Panc1 (cell line): ENCODE results near the gene GALNT9. TPM values are rescaled to one million over a fixed set of nuclear protein-coding genes. Genes with fewer than 3 reads are reported as not detected.

Experiments
- ATAC-seq: fragments of 200-7000 bp; cut with Tn5 transposase; 2 replicates; pipeline ENCODE4 v1.9.1; 2020; ENCODE audit warnings: mild to moderate bottlenecking, moderate library complexity
- BruUV-seq: library from RNA; stranded (reverse); fragments of 400-500 nt; replicated peaks from 2 replicates; lab custom pipeline; 2021; lab: Mats Ljungman, UMichigan
- CTCF ChIA-PET: fragments of 300-600 bp; sonication (Branson Sonifier 250); formaldehyde crosslinking; loops from one replicate; lab custom pipeline; 2022; ENCODE audit warnings: antibody characterized with exemption; lab: Charles Lee
- POLR2A ChIA-PET: fragments of 300-600 bp; sonication (Branson Sonifier 250); formaldehyde crosslinking; loops from one replicate; lab custom pipeline; 2022; ENCODE audit warnings: antibody characterized with exemption; lab: Charles Lee
- DNase-seq: peaks from one replicate; pipeline ENCODE4 v3.0.0-alpha.2; 2010; ENCODE audit warnings: low read depth, low spot score
- H3K27ac ChIP-seq: 2 replicates; pipeline ENCODE4 v1.5.1; 2011; ENCODE audit warnings: mild to moderate bottlenecking, low read length, inconsistent platforms
- H3K27me3 ChIP-seq: fragments of 200-500 bp; sonication (Bioruptor generic); 2 replicates; pipeline ENCODE4 v1.6.0; 2014; ENCODE audit warnings: low read length, inconsistent platforms; ENCODE audit not compliant: control insufficient read depth, insufficient read depth
- H3K36me3 ChIP-seq: fragments of 200-500 bp; sonication (Bioruptor generic); 2 replicates; pipeline ENCODE4 v1.5.1; 2014; ENCODE audit warnings: inconsistent platforms, mild to moderate bottlenecking, low read length, moderate library complexity; ENCODE audit not compliant: control insufficient read depth, insufficient read depth
- H3K4me1 ChIP-seq: 2 replicates; pipeline ENCODE4 v1.5.1; 2011; ENCODE audit warnings: inconsistent platforms, mild to moderate bottlenecking, low read length, moderate library complexity; ENCODE audit not compliant: control insufficient read depth, insufficient read depth
- H3K4me3 ChIP-seq, 2 experiments: 2 replicates each; pipeline ENCODE4 v1.5.1; 2011 to 2012; ENCODE audit warnings: low read depth in 2 of 2, low read length in 2 of 2, mild to moderate bottlenecking in 2 of 2, inconsistent platforms in 1 of 2, moderate library complexity in 1 of 2
- H3K9me3 ChIP-seq: fragments of 200-500 bp; sonication (Bioruptor generic); 2 replicates; pipeline ENCODE4 v1.5.1; 2014; ENCODE audit warnings: low read depth, mild to moderate bottlenecking, inconsistent platforms, low read length, moderate library complexity; ENCODE audit not compliant: control insufficient read depth, insufficient read depth
- CTCF ChIP-seq: fragments of 450-650 bp; IDR thresholded peaks from 2 replicates; pipeline ENCODE4 v1.5.1; 2017; ENCODE audit warnings: mild to moderate bottlenecking
- POLR2AphosphoS5 ChIP-seq: IDR thresholded peaks from 2 replicates; pipeline ENCODE4 v1.6.1; 2012; ENCODE audit warnings: mild to moderate bottlenecking, low read depth, low read length, moderate library complexity
- REST ChIP-seq, 2 experiments: IDR thresholded peaks; 2 replicates each; pipeline ENCODE4 v1.6.1; 2011 to 2012; ENCODE audit warnings: low read depth in 2 of 2, control low read depth in 1 of 2, low read length in 1 of 2, mild to moderate bottlenecking in 1 of 2, moderate library complexity in 1 of 2; ENCODE audit not compliant: insufficient read depth in 1 of 2
- SIN3A ChIP-seq: IDR thresholded peaks from 2 replicates; pipeline ENCODE4 v1.6.1; 2012; ENCODE audit warnings: low read depth, mild to moderate bottlenecking, low read length, moderate library complexity, borderline replicate concordance; ENCODE audit not compliant: insufficient read depth
- TCF7L2 ChIP-seq: IDR thresholded peaks from 2 replicates; pipeline ENCODE4 v1.6.1; 2011; ENCODE audit warnings: mild to moderate bottlenecking, low read depth, low read length, inconsistent platforms
- in situ Hi-C: cut with HindIII; loops from 2 replicates; pipeline ENCODE4 v1.10.0; 2016; ENCODE audit warnings: low sequenced_read_pairs, low pct_unique_long_range_greater_than_20kb
- intact Hi-C: fragments of 100-400 bp; cut with micrococcal nuclease; formaldehyde crosslinking; loops from one replicate; pipeline ENCODE4 v1.10.0; 2022; ENCODE audit not compliant: unreplicated experiment
- total RNA-seq: library from RNA; stranded (reverse); gene quantifications from one replicate; pipeline ENCODE4 v1.2.1, GENCODE V29; 2021; ENCODE audit not compliant: unreplicated experiment

The GALNT9 gene
- total RNA-seq, 1 experiment from 2014 or later = 0.33 TPM

GRCh38 chr12:132315507-132315906 lies 13.9 kb downstream of the GALNT9 start:
- Histone ChIP-seq H3K36me3 (no peaks in the 10 kb centered on the region), H3K27me3 (no peaks in the 10 kb centered on the region), H3K4me3 (no peak overlapping the region), H3K27ac (no peak overlapping the region), H3K9me3 (no peaks in the 10 kb centered on the region), H3K4me1 (no peaks in the 10 kb centered on the region)
- BruUV-seq = no TSS peak
- ChIA-PET POLR2A (no interaction called here), CTCF (no interaction called here)
- in situ Hi-C loops = no loop called here
- intact Hi-C loops = no loop called here
- no peak for DNase-seq
- TF ChIP-seq SIN3A (no peak), POLR2AphosphoS5 (no peak), TCF7L2 (no peak), CTCF (no peak), REST (IDR thresholded peaks at IDR 0.05; ENCODE audit: insufficient read depth in 1 of 2, low read depth in 2 of 2, low read length in 1 of 2) (no peak)
- no peak for ATAC-seq

GRCh38 chr12:132314516-132315233 lies 14.7 kb downstream of the GALNT9 start:
- DNase-seq (no peak), ATAC-seq (no peak)
- no TSS peak for BruUV-seq
- H3K4me1 ChIP-seq = no peaks in the 10 kb centered on the region
- intact Hi-C loops = no loop called here
- ChIA-PET CTCF (no interaction called here), POLR2A (no interaction called here)
- no peak overlapping the region for H3K4me3 ChIP-seq
- H3K27ac ChIP-seq = no peak overlapping the region
- TF ChIP-seq TCF7L2 (no peak), SIN3A (no peak), REST (IDR thresholded peaks at IDR 0.05; ENCODE audit: insufficient read depth in 1 of 2, low read depth in 2 of 2, low read length in 1 of 2) (no peak), POLR2AphosphoS5 (no peak), CTCF (no peak)
- no peaks in the 10 kb centered on the region for H3K27me3 ChIP-seq
- in situ Hi-C loops = no loop called here
- no peaks in the 10 kb centered on the region for H3K9me3 ChIP-seq
- no peaks in the 10 kb centered on the region for H3K36me3 ChIP-seq
